Measurements from ENCODE around the gene SLC12A5.

The SLC12A5 gene

GRCh38 chr20:46006964-46007363 lies 22.1 kb upstream of the SLC12A5 start:
- DNase-seq = no peak

- no peak for DNase-seq
Observed at GRCh38 chr20:46007671-46008070, 21.3 kb upstream of the SLC12A5 start.

GRCh38 chr20:46009816-46010215 lies 19.2 kb upstream of the SLC12A5 start:
- DNase-seq = no peak

GRCh38 chr20:46010491-46011391 lies 18.3 kb upstream of the SLC12A5 start:
- DNase-seq = peak; percentile 45

- peak; percentile 58 for DNase-seq
Observed at GRCh38 chr20:46011631-46012482, 17.2 kb upstream of the SLC12A5 start.

GRCh38 chr20:46012921-46013320 lies 16.1 kb upstream of the SLC12A5 start:
- DNase-seq = no peak

GRCh38 chr20:46013322-46013828 lies 15.6 kb upstream of the SLC12A5 start:
- no peak for DNase-seq

GRCh38 chr20:46013829-46014516 lies 15.0 kb upstream of the SLC12A5 start:
- DNase-seq = peak; percentile 68

- no peak for DNase-seq
Observed at GRCh38 chr20:46014517-46015396, 14.3 kb upstream of the SLC12A5 start.

- DNase-seq = no peak
Observed at GRCh38 chr20:46017272-46017671, 11.7 kb upstream of the SLC12A5 start.

GRCh38 chr20:46018112-46018511 lies 10.9 kb upstream of the SLC12A5 start:
- no peak for DNase-seq

GRCh38 chr20:46018611-46019010 lies 10.4 kb upstream of the SLC12A5 start:
- no peak for DNase-seq

GRCh38 chr20:46020555-46020954 lies 8.5 kb upstream of the SLC12A5 start:
- DNase-seq = no peak

GRCh38 chr20:46021361-46022359 lies 7.4 kb upstream of the SLC12A5 start:
- DNase-seq = peak; percentile 65

GRCh38 chr20:46022411-46023147 lies 6.4 kb upstream of the SLC12A5 start:
- DNase-seq = peak; percentile 72

GRCh38 chr20:46023148-46023484 lies 5.9 kb upstream of the SLC12A5 start:
- DNase-seq = no peak

- DNase-seq = no peak
Observed at GRCh38 chr20:46023999-46024398, 5.0 kb upstream of the SLC12A5 start.

GRCh38 chr20:46025376-46025783 lies 3.6 kb upstream of the SLC12A5 start:
- no peak for DNase-seq

GRCh38 chr20:46027245-46027853 lies 1.7 kb upstream of the SLC12A5 start:
- peak; percentile 25 for DNase-seq

GRCh38 chr20:46028110-46028509 lies 905 bp upstream of the SLC12A5 start:
- DNase-seq = no peak
